CD4-positive, alpha-beta memory T cell (primary cell): Measurements from ENCODE around the gene SEMA4C. TPM values are rescaled to one million over a fixed set of nuclear protein-coding genes. Genes with fewer than 3 reads are reported as not detected.

ENCODE experiments used
- CTCF ChIA-PET: fragments of 350-600 bp; sonication (Branson Sonifier 250); formaldehyde crosslinking; loops from one replicate; lab custom pipeline; 2021; ENCODE audit warnings: inconsistent platforms; ENCODE audit not compliant: partially characterized antibody; lab: Charles Lee
- POLR2A ChIA-PET: fragments of 350-600 bp; sonication (Branson Sonifier 250); formaldehyde crosslinking; loops from one replicate; lab custom pipeline; 2021; ENCODE audit not compliant: partially characterized antibody; lab: Charles Lee
- DNase-seq, 5 donors: peaks; one replicate each; pipeline versions ENCODE4 v3.0.0 to v3.0.0-alpha.2; 2020 to 2022; ENCODE audit warnings: mixed read lengths in 1 of 5
- H3K27ac ChIP-seq: one replicate; pipeline ENCODE4 v1.7.0; 2013; ENCODE audit warnings: low read depth, low read length
- H3K27me3 ChIP-seq: 2 replicates; pipeline ENCODE4 v1.7.0; 2013; ENCODE audit warnings: mild to moderate bottlenecking, low read length, moderate library complexity; ENCODE audit not compliant: insufficient read depth
- H3K36me3 ChIP-seq: 2 replicates; pipeline ENCODE4 v1.7.0; 2013; ENCODE audit warnings: mild to moderate bottlenecking, low read length, moderate library complexity; ENCODE audit not compliant: insufficient read depth
- H3K4me1 ChIP-seq: 2 replicates; pipeline ENCODE4 v1.7.0; 2013; ENCODE audit warnings: mild to moderate bottlenecking, low read length, moderate library complexity; ENCODE audit not compliant: insufficient read depth
- H3K4me3 ChIP-seq, 2 donors: one replicate each; pipeline ENCODE4 v1.7.0; 2013; ENCODE audit warnings: low read length in 2 of 2, mild to moderate bottlenecking in 1 of 2
- H3K9me3 ChIP-seq, 2 donors: one replicate each; pipeline ENCODE4 v1.7.0; 2013; ENCODE audit warnings: low read length in 2 of 2, control low read depth in 1 of 2; ENCODE audit not compliant: control insufficient read depth in 1 of 2
- H3K27ac Mint-ChIP-seq, 7 donors: one replicate each; pipeline ENCODE4 v1.8.0; 2020 to 2021; ENCODE audit warnings: mixed read lengths in 7 of 7, mild to moderate bottlenecking in 6 of 7, inconsistent platforms in 3 of 7, moderate library complexity in 3 of 7
- H3K27me3 Mint-ChIP-seq, 2 donors: one replicate each; pipeline ENCODE4 v1.8.0; 2020 to 2021; ENCODE audit warnings: mixed read lengths in 2 of 2
- H3K36me3 Mint-ChIP-seq, 2 donors: one replicate each; pipeline ENCODE4 v1.8.0; 2020 to 2021; ENCODE audit warnings: mixed read lengths in 2 of 2, inconsistent platforms in 1 of 2, mild to moderate bottlenecking in 1 of 2
- H3K4me1 Mint-ChIP-seq, 4 donors: one replicate each; pipeline ENCODE4 v1.8.0; 2020 to 2021; ENCODE audit warnings: mixed read lengths in 4 of 4, mild to moderate bottlenecking in 1 of 4
- H3K4me3 Mint-ChIP-seq, 8 donors: one replicate each; pipeline ENCODE4 v1.8.0; 2020 to 2021; ENCODE audit warnings: mixed read lengths in 8 of 8, mild to moderate bottlenecking in 7 of 8, moderate library complexity in 6 of 8, inconsistent platforms in 3 of 8
- H3K9me3 Mint-ChIP-seq, 8 donors: one replicate each; pipeline ENCODE4 v1.8.0; 2020 to 2021; ENCODE audit warnings: mixed read lengths in 8 of 8, mild to moderate bottlenecking in 5 of 8, inconsistent platforms in 3 of 8, moderate library complexity in 1 of 8
- intact Hi-C: fragments of 100-400 bp; cut with micrococcal nuclease; formaldehyde crosslinking; loops from one replicate; pipeline ENCODE4 v1.15.1; 2023
- polyA plus RNA-seq, 2 donors: library from polyadenylated mRNA; unstranded; fragments of 300-500 nt; fragmentation: Illumina TruSeq; gene quantifications; one replicate each; pipeline ENCODE4 v1.2.3, GENCODE V29; 2021
- total RNA-seq, 2 experiments: library from RNA; stranded (reverse); gene quantifications; one replicate each; pipeline ENCODE4 v1.2.3, GENCODE V29; 2021

SEMA4C gene
- total and polyA plus RNA-seq, 4 experiments from 2014 or later: 2.3 to 77.0 (median 40.4) TPM

DNA sequence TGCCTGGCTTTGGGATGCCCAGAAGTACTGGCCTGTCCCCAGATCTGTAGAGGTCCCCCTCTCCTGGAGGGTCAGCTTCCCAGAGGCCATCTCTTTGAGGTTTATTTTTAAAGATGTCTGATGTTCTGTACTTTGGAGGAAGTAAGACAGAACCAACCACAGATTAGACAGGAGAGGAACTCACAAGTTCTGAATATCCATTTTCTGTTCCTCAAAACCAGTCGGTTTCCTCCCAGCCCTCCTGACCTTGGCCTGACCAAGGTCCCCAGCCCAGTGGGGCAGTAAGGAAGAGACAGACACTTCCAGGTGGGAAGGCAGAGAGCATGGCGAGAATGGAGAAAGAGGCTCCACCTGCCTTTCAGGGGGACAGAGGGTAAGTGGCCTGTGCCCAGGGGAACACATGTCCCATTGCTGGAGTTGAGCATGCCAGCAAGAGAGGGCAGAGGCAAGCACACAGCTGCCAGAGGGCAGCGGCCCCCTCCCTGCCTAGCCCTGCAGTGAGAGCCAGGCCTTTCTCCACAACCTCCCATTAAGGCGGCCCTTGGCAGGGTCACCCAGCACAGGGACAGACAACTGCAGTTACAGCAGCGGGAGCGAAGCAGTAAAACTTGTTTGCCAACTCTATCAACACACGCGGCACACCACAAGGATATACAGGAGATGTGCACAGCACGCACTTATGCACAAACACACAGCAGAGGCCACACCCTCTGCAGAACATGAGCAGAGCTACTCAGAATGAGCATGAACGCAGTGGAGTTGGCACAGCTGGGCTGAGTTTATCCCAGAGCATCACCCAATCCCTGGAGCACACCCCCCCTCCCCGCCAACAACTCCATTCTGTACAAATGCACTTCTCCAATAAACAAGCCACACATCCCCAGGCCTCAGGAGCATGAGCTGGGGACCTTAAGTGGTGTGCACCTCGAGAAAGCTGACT, 18.5 kb upstream of the SEMA4C start:
- no peak overlapping the region for H3K27ac ChIP-seq
- H3K27me3 ChIP-seq: no peaks in the 10 kb centered on the region
- no peaks in the 10 kb centered on the region for H3K27me3 Mint-ChIP-seq
- ChIA-PET POLR2A (interaction anchor here (0.7 to 8.9 kb wide), 8 partner anchors 7 to 72 kb away, joined by 3 to 50 read pairs (median 4); partner anchors contain the start of genes ANKRD39 and CNNM3), CTCF (interaction anchor here (1.3 kb wide), 3 partner anchors 16 to 30 kb away, joined by 3 read pairs; partner anchors contain the start of gene ANKRD39)
- H3K4me1 ChIP-seq: peaks cover 30% of the 10 kb centered on the region
- H3K9me3 ChIP-seq: no peaks in the 10 kb centered on the region
- no peak overlapping the region for H3K4me3 ChIP-seq
- H3K9me3 Mint-ChIP-seq: peaks cover 0 to 1% (median 0%) of the 10 kb centered on the region in 8 donors
- H3K27ac Mint-ChIP-seq: peak overlapping the region in 4 of 7 donors; percentile 50 to 86 (median 78)
- no peak for DNase-seq
- H3K4me1 Mint-ChIP-seq: peaks cover 30 to 46% (median 36%) of the 10 kb centered on the region in 4 donors
- H3K4me3 Mint-ChIP-seq: no peak overlapping the region
- no peaks in the 10 kb centered on the region for H3K36me3 Mint-ChIP-seq
- no peaks in the 10 kb centered on the region for H3K36me3 ChIP-seq
- intact Hi-C loops: no loop called here

GRCh38 chr2:96887493-96888012, 17.7 kb upstream of the SEMA4C start:
- Histone ChIP-seq H3K36me3 (no peaks in the 10 kb centered on the region), H3K27ac (no peak overlapping the region), H3K4me1 (peaks cover 26% of the 10 kb centered on the region), H3K27me3 (no peaks in the 10 kb centered on the region), H3K9me3 (no peaks in the 10 kb centered on the region), H3K4me3 (no peak overlapping the region)
- POLR2A ChIA-PET: interaction anchor here (0.7 to 8.9 kb wide), 5 partner anchors 8 to 48 kb away, joined by 3 to 50 read pairs (median 5); partner anchors contain the start of gene ANKRD39
- CTCF ChIA-PET: interaction anchor here (1.3 to 2.6 kb wide), 4 partner anchors 15 to 64 kb away, joined by 3 to 12 read pairs (median 4); partner anchors contain the start of gene ANKRD39
- intact Hi-C loops: no loop called here
- peaks cover 26 to 38% (median 31%) of the 10 kb centered on the region in 4 donors for H3K4me1 Mint-ChIP-seq
- H3K9me3 Mint-ChIP-seq: peaks cover 0 to 1% (median 0%) of the 10 kb centered on the region in 8 donors
- no peaks in the 10 kb centered on the region for H3K36me3 Mint-ChIP-seq
- H3K27ac Mint-ChIP-seq: peak overlapping the region in 2 of 7 donors; percentile 19 to 61
- no peaks in the 10 kb centered on the region for H3K27me3 Mint-ChIP-seq
- H3K4me3 Mint-ChIP-seq: no peak overlapping the region
- DNase-seq: no peak

DNA sequence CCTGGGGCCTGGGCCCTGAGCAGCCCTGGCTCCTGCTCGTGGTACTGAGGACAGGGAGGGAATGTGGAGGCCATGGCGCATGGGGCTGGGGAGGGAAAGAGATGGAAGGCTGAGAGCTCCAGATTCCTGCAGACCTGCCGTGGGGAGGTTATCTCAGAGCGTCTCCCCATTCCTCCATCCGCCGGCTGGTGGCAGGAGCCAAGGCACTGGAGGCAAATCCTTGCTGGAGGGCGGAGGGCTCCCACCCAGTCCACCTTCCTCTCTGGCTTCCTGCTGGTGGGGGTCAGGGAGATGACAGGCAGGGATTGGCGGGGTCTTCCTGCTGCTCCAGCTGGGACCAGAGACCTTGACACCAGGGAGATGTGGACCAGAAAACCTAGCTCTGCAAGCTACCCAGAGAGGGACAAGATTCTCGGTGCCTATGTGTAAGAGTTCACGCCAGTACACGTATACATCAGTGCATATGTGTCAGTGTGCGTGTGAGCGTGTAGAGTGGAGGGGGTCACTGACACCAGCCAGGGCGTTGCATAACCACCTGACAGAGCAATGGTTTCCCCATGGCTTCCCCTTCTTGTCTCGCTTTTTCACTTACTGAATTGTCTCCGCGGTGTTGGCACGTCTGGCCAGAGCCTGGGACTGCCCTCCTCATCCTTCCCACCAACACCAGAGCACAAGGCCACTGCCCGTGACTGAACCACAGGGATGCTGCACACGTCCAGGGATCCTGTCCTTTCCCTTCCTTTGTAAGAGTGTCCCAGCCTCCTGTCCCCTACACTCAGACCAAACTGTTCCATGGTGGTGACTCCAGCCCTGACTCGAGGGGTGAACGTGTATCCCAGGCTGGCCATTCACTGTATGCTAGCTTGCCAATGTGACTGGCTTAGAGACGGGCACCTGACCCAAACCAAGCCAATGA, 15.8 kb upstream of the SEMA4C start:
- Histone ChIP-seq H3K9me3 (no peaks in the 10 kb centered on the region), H3K36me3 (no peaks in the 10 kb centered on the region), H3K4me3 (no peak overlapping the region), H3K27ac (no peak overlapping the region), H3K27me3 (no peaks in the 10 kb centered on the region), H3K4me1 (peaks cover 8% of the 10 kb centered on the region)
- DNase-seq: no peak
- H3K9me3 Mint-ChIP-seq: peaks cover 0 to 1% (median 0%) of the 10 kb centered on the region in 8 donors
- H3K4me3 Mint-ChIP-seq: no peak overlapping the region
- peaks cover 12 to 19% (median 17%) of the 10 kb centered on the region in 4 donors for H3K4me1 Mint-ChIP-seq
- ChIA-PET POLR2A (interaction anchor here (1.0 to 8.9 kb wide), 3 partner anchors 10 to 28 kb away, joined by 4 to 50 read pairs (median 9); no protein-coding TSS in a partner anchor), CTCF (interaction anchor here (1.2 to 2.6 kb wide), 3 partner anchors 15 to 67 kb away, joined by 3 to 12 read pairs (median 6); no protein-coding TSS in a partner anchor)
- no peak overlapping the region for H3K27ac Mint-ChIP-seq
- H3K27me3 Mint-ChIP-seq: no peaks in the 10 kb centered on the region
- no peaks in the 10 kb centered on the region for H3K36me3 Mint-ChIP-seq
- intact Hi-C loops: no loop called here

DNA sequence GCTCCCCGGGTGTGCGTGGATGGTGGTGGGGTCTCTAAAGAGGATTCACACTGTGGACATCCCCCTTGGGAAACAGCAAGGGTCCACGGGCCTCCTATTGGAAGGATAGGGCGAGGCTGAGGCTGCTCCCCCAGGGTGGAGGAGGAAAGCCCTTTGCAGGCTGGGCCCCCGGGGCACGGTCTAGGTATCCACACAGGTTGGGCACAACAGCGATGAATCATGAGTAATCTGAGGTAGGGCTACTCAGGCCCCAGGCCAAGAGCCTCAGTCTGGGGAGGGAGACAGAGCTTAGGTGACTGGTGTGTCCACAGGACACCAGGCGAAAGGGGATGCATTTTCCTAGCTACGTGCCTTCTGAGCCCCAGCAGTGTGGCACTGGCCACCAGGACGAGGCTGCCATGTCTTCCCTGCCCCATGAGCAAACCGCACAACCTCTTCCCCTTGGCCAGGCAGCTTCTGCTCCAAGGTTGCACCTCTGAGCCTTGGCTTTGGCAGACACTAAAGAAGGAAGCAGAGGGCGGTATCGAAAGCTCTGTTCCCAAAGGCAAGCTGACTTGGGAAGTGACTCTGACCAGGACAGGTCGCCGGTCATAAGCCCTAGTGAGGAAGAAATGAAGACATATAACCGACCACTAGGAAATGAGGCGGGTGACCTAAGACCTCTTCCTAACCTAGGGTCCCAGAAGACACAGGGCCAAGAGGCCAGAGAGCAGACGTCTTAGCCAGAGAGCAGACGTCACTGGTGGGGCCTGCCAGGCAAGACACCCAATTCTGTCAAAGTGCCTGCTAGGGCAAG, 14.6 kb upstream of the SEMA4C start:
- no peaks in the 10 kb centered on the region for H3K9me3 ChIP-seq
- H3K4me1 ChIP-seq: peaks cover 5% of the 10 kb centered on the region
- ChIA-PET CTCF (interaction anchor here (1.2 kb wide), 2 partner anchors 12 to 26 kb away, joined by 3 to 5 read pairs; partner anchors contain the start of gene ANKRD39), POLR2A (interaction anchor here (1.0 to 2.5 kb wide), 4 partner anchors 12 to 67 kb away, joined by 3 to 9 read pairs (median 4); no protein-coding TSS in a partner anchor)
- H3K4me3 ChIP-seq: no peak overlapping the region
- H3K9me3 Mint-ChIP-seq: peaks cover 0 to 1% (median 0%) of the 10 kb centered on the region in 8 donors
- DNase-seq: no peak
- peaks cover 6 to 17% (median 12%) of the 10 kb centered on the region in 4 donors for H3K4me1 Mint-ChIP-seq
- H3K36me3 ChIP-seq: no peaks in the 10 kb centered on the region
- H3K27ac Mint-ChIP-seq: peak overlapping the region in 1 of 7 donors; percentile 17
- H3K36me3 Mint-ChIP-seq: no peaks in the 10 kb centered on the region
- intact Hi-C loops: no loop called here
- no peak overlapping the region for H3K4me3 Mint-ChIP-seq
- H3K27me3 Mint-ChIP-seq: no peaks in the 10 kb centered on the region
- H3K27me3 ChIP-seq: no peaks in the 10 kb centered on the region
- no peak overlapping the region for H3K27ac ChIP-seq

DNA sequence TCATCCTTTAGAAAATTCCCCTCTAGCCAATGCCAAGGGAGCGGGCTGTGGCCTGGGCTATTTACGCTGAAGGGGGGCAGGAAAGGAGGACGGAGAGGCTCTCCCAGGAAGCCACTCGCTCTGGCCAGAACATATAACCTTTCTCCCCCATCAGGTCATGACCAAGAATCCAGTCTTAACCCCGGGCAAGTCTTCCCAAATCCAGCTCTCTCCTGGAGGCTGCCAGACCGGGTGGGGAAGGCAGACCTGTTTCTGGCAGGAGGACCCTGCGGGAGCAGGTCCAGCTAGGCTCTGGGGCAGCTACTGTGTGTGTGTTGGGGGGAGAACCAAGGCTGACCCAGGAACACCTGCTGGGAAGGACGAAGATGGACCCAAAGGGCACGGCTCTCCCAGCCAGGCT, 13.4 kb upstream of the SEMA4C start:
- Mint-ChIP-seq H3K36me3 (no peaks in the 10 kb centered on the region), H3K9me3 (peaks cover 0 to 1% (median 0%) of the 10 kb centered on the region in 8 donors), H3K4me3 (no peak overlapping the region), H3K4me1 (peaks cover 4 to 13% (median 8%) of the 10 kb centered on the region in 4 donors), H3K27ac (no peak overlapping the region), H3K27me3 (no peaks in the 10 kb centered on the region)
- intact Hi-C loops: no loop called here
- ChIA-PET CTCF (no interaction called here), POLR2A (interaction anchor here (1.3 to 2.5 kb wide), 2 partner anchors 21 to 30 kb away, joined by 3 to 9 read pairs; no protein-coding TSS in a partner anchor)
- no peaks in the 10 kb centered on the region for H3K27me3 ChIP-seq
- H3K4me1 ChIP-seq: peaks cover 2% of the 10 kb centered on the region
- DNase-seq: no peak
- H3K9me3 ChIP-seq: no peaks in the 10 kb centered on the region
- H3K36me3 ChIP-seq: no peaks in the 10 kb centered on the region
- H3K27ac ChIP-seq: no peak overlapping the region
- H3K4me3 ChIP-seq: no peak overlapping the region

DNA sequence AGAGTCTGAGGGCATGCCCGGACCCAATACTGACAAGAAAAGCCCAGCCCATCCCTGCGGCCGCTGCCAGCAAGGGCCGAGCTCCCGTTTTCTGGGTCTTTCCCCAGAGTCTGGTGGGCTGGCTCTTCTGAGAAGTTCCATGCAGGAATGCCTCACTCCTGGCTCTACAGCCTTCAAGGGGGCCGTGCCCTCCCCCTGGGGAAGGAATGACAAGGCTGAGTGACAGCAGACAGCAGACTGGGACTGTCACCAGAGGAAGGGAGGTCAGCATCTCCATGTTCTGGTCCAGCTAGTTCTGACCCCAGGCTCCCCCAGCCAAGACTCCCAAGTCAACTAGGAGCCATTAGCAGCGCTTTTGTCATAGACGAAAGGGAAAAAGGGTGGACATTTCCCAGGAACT, 13.0 kb upstream of the SEMA4C start:
- Mint-ChIP-seq H3K4me3 (no peak overlapping the region), H3K9me3 (peaks cover 0 to 1% (median 0%) of the 10 kb centered on the region in 8 donors), H3K27ac (no peak overlapping the region), H3K4me1 (peaks cover under 1 to 9% (median 5%) of the 10 kb centered on the region in 4 donors), H3K27me3 (no peaks in the 10 kb centered on the region), H3K36me3 (no peaks in the 10 kb centered on the region)
- Histone ChIP-seq H3K27ac (no peak overlapping the region), H3K27me3 (no peaks in the 10 kb centered on the region), H3K36me3 (no peaks in the 10 kb centered on the region), H3K4me3 (no peak overlapping the region), H3K9me3 (no peaks in the 10 kb centered on the region), H3K4me1 (no peaks in the 10 kb centered on the region)
- intact Hi-C loops: no loop called here
- DNase-seq: no peak
- POLR2A ChIA-PET: interaction anchor here (0.8 to 2.5 kb wide), 2 partner anchors 25 to 31 kb away, joined by 3 to 9 read pairs; partner anchors contain the start of gene ANKRD39
- CTCF ChIA-PET: no interaction called here
